Endothelial cell of umbilical vein (primary cell): ENCODE data around the gene OSGIN1. TPM values are rescaled to one million over a fixed set of nuclear protein-coding genes. Genes with fewer than 3 reads are reported as not detected.

Experiments
- BruUV-seq: library from RNA; stranded (reverse); fragments of 400-500 nt; replicated peaks from 2 replicates; lab custom pipeline; 2021; lab: Mats Ljungman, UMichigan
- CTCF ChIA-PET: fragments of 300-600, 350-600 bp; sonication (Branson Sonifier 250); formaldehyde crosslinking; loops from one replicate; lab custom pipeline; 2021; ENCODE audit warnings: antibody characterized with exemption, inconsistent platforms; lab: Charles Lee
- POLR2A ChIA-PET: fragments of 300-600, 350-600 bp; sonication (Branson Sonifier 250); formaldehyde crosslinking; loops from one replicate; lab custom pipeline; 2021; ENCODE audit warnings: antibody characterized with exemption, inconsistent platforms; lab: Charles Lee
- DNase-seq: peaks from one replicate; pipeline ENCODE4 v3.0.0-alpha.2; 2011; ENCODE audit warnings: low read depth, low spot score
- FAIRE-seq: peaks from 2 replicates; lab custom pipeline; 2011; peaks lifted over from hg19 to GRCh38; lab: Jason Lieb, UNC
- H2AFZ ChIP-seq: 2 replicates; pipeline ENCODE4 v1.6.0; 2012; ENCODE audit warnings: low read depth, low read length, control low read depth, inconsistent platforms
- H3K27ac ChIP-seq: 2 replicates; pipeline ENCODE4 v1.5.1; 2011; ENCODE audit warnings: low read depth, mild to moderate bottlenecking, control low read depth, low read length, moderate library complexity; ENCODE audit not compliant: insufficient read depth
- H3K27me3 ChIP-seq, 2 experiments: 2 replicates each; pipeline versions ENCODE4 v1.6.0 to v1.6.1; 2011; ENCODE audit warnings: low read length in 2 of 2, mixed read lengths in 1 of 2; ENCODE audit not compliant: control insufficient read depth in 2 of 2, insufficient read depth in 2 of 2
- H3K36me3 ChIP-seq, 2 experiments: 2 replicates in 1 of 2; 3 replicates in 1 of 2; pipeline ENCODE4 v1.5.1; 2011; ENCODE audit warnings: low read length in 2 of 2, mild to moderate bottlenecking in 1 of 2, moderate library complexity in 1 of 2; ENCODE audit not compliant: control insufficient read depth in 2 of 2, insufficient read depth in 2 of 2; ENCODE audit errors: extremely low read depth in 1 of 2
- H3K4me1 ChIP-seq: 3 replicates; pipeline ENCODE4 v1.5.1; 2011; ENCODE audit warnings: mild to moderate bottlenecking, low read length; ENCODE audit not compliant: control insufficient read depth, insufficient read depth; ENCODE audit errors: extremely low read depth
- H3K4me2 ChIP-seq: 2 replicates; pipeline ENCODE4 v1.6.1; 2011; ENCODE audit warnings: low read length, control low read depth, mixed read lengths; ENCODE audit not compliant: insufficient read depth
- H3K4me3 ChIP-seq, 3 experiments: fragments of 200-600 bp in 1 of 3; sonication (generic), shearing (Covaris generic) in 1 of 3; replicated peaks in 1 of 3; 2 replicates each; pipeline ENCODE4 v1.5.1; 2011 to 2016; ENCODE audit warnings: control low read depth in 3 of 3, low read length in 3 of 3, mild to moderate bottlenecking in 2 of 3, inconsistent platforms in 1 of 3, low read depth in 1 of 3, moderate library complexity in 1 of 3; ENCODE audit not compliant: insufficient read depth in 1 of 3
- H3K79me2 ChIP-seq: 2 replicates; pipeline ENCODE4 v1.6.0; 2012; ENCODE audit warnings: low read length, inconsistent platforms; ENCODE audit not compliant: control insufficient read depth, insufficient read depth
- H3K9ac ChIP-seq: replicated peaks from 2 replicates; pipeline ENCODE3; 2011; ENCODE audit warnings: low read length, control low read depth; ENCODE audit not compliant: insufficient read depth; ENCODE audit errors: extremely low read depth
- H3K9me1 ChIP-seq: replicated peaks from 3 replicates; pipeline ENCODE4 v1.6.0; 2011; ENCODE audit warnings: mild to moderate bottlenecking, low read length; ENCODE audit not compliant: control insufficient read depth, insufficient read depth; ENCODE audit errors: extremely low read depth
- H3K9me3 ChIP-seq: replicated peaks from 2 replicates; pipeline ENCODE4 v1.5.1; 2012; ENCODE audit warnings: low read length, inconsistent platforms; ENCODE audit not compliant: control insufficient read depth, insufficient read depth
- H4K20me1 ChIP-seq: replicated peaks from 2 replicates; pipeline ENCODE3; 2011; ENCODE audit warnings: mild to moderate bottlenecking, low read length; ENCODE audit not compliant: control insufficient read depth, insufficient read depth; ENCODE audit errors: extremely low read depth
- EZH2 ChIP-seq: IDR thresholded peaks from 2 replicates; pipeline ENCODE4 v1.6.1; 2012; ENCODE audit warnings: borderline replicate concordance, low read depth, mild to moderate bottlenecking, moderate library complexity, low read length, inconsistent platforms; ENCODE audit not compliant: severe bottlenecking
- FOS ChIP-seq: IDR thresholded peaks from 2 replicates; pipeline ENCODE4 v1.6.1; 2011; ENCODE audit warnings: mild to moderate bottlenecking, low read length, moderate library complexity, borderline replicate concordance; ENCODE audit not compliant: insufficient read depth
- GATA2 ChIP-seq: IDR thresholded peaks from 2 replicates; pipeline ENCODE4 v1.7.0; 2011; ENCODE audit warnings: low read depth, mild to moderate bottlenecking, moderate library complexity, mixed read lengths, low read length; ENCODE audit not compliant: insufficient read length, insufficient read depth
- JUN ChIP-seq: IDR thresholded peaks from 2 replicates; pipeline ENCODE4 v1.6.1; 2011; ENCODE audit warnings: borderline replicate concordance, low read depth; ENCODE audit not compliant: insufficient read length, insufficient read depth
- MYC ChIP-seq: IDR thresholded peaks from one replicate; pipeline ENCODE4 v1.6.1; 2011; ENCODE audit warnings: mild to moderate bottlenecking, low read depth, low read length
- POLR2A ChIP-seq: IDR thresholded peaks from 2 replicates; pipeline ENCODE4 v1.6.1; 2012; ENCODE audit warnings: low read depth, mild to moderate bottlenecking, control low read depth, low read length
- POLR2AphosphoS5 ChIP-seq: IDR thresholded peaks from 2 replicates; pipeline ENCODE4 v1.6.1; 2012; ENCODE audit warnings: low read depth, mild to moderate bottlenecking, control low read depth, low read length, moderate library complexity; ENCODE audit not compliant: insufficient read depth
- dilution Hi-C: fragments of 300-500 bp; cut with MboI; formaldehyde crosslinking; loops from one replicate; pipeline ENCODE4 v1.15.0; 2019; ENCODE audit warnings: low sequenced_read_pairs; ENCODE audit not compliant: extremely low pct_ligation_motif_present
- intact Hi-C: fragments of 100-400 bp; cut with micrococcal nuclease; formaldehyde crosslinking; loops from one replicate; pipeline ENCODE4 v1.10.0; 2022
- polyA plus RNA-seq, 4 experiments: library from polyadenylated mRNA; depleted of rRNA in 3 of 4; stranded (reverse) in 3 of 4; unstranded in 1 of 4; fragments of >200 nt; gene quantifications; 2 replicates each; pipeline versions ENCODE4 v1.2.1 to v1.2.3, GENCODE V29; 2011 to 2012; ENCODE audit warnings: missing spikeins in 1 of 4
- total RNA-seq: library from RNA; stranded (reverse); gene quantifications from 2 replicates; pipeline ENCODE4 v1.2.3, GENCODE V29; 2021
- TF ChIP-seq, protein P1 (sequence below): IDR thresholded peaks from 2 replicates; pipeline ENCODE4 v1.6.1; 2011; ENCODE audit not compliant: insufficient read depth, insufficient read length
- TF ChIP-seq, protein P2 (sequence below), 2 donors: IDR thresholded peaks; 1 replicate in 1 of 2; 2 replicates in 1 of 2; pipeline ENCODE4 v1.5.1; 2011; ENCODE audit warnings: low read length in 2 of 2, mild to moderate bottlenecking in 2 of 2, moderate library complexity in 2 of 2, control low read depth in 1 of 2, inconsistent platforms in 1 of 2, low read depth in 1 of 2; ENCODE audit not compliant: insufficient read depth in 1 of 2; ENCODE audit errors: extremely low read depth in 1 of 2

The OSGIN1 gene
- total and polyA plus RNA-seq, 2 donors (not counting 3 experiments of a cell fraction or from before 2014, with no cell fraction given): 9.2 to 11.0 TPM

DNA sequence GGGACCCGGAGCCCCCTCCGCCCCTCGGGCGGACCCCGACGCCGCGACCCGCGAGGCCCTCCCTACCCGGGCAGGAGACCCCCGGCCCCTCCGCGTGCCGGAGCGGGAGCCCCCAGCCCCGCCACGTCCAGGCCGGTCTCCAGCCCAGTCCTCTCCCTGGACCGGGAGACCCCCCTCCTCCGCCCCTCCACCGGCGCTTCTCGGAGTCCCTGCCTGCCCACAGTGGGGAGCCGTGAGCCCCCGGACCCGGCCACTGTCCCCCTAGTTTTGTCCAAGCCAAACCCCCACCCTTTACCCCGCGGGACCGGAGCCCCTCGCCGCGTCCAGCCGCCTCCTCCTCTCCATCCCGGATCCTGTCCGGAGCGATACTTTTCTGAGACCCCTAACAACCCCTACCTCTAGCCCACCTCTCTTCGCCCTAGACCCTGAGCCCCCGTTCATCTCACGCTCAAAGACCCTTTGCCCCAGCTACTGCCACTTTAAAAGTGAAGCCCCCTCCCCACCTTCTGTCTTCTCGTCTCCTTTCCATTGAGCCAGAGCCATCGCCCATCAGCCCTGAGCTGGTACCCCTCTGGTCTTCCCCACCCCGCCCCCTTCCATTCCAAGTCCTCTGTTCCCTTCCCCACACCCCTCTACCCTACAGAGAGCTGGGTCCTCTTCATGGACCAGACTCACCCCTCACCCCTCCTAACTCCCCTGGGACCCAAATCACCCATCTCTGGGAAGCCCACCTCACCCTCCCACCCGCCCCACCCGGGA is 16.0 kb downstream of the OSGIN1 start:
- Histone ChIP-seq H3K9ac (no peak overlapping the region), H3K4me1 (no peaks in the 10 kb centered on the region), H3K4me3 (no peak overlapping the region), H3K27me3 (peaks cover 5 to 8% of the 10 kb centered on the region in 2 experiments), H3K27ac (no peak overlapping the region), H4K20me1 (no peaks in the 10 kb centered on the region), H2AFZ (no peak overlapping the region), H3K4me2 (no peak overlapping the region), H3K36me3 (no peaks in the 10 kb centered on the region), H3K79me2 (no peaks in the 10 kb centered on the region), H3K9me3 (no peaks in the 10 kb centered on the region), H3K9me1 (no peaks in the 10 kb centered on the region)
- intact Hi-C loops: loop anchor here (1.0 to 5.0 kb wide), 2 partner anchors 96 to 208 kb away; no protein-coding TSS in a partner anchor
- no peak for FAIRE-seq
- POLR2A ChIA-PET: no interaction called here
- BruUV-seq: no TSS peak
- TF ChIP-seq EZH2 (no peak), JUN (no peak), GATA2 (no peak), FOS (no peak), MYC (no peak), POLR2A (no peak), POLR2AphosphoS5 (no peak)
- TF ChIP-seq, protein P1, sequence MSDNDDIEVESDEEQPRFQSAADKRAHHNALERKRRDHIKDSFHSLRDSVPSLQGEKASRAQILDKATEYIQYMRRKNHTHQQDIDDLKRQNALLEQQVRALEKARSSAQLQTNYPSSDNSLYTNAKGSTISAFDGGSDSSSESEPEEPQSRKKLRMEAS: no peak
- TF ChIP-seq, protein P2, sequence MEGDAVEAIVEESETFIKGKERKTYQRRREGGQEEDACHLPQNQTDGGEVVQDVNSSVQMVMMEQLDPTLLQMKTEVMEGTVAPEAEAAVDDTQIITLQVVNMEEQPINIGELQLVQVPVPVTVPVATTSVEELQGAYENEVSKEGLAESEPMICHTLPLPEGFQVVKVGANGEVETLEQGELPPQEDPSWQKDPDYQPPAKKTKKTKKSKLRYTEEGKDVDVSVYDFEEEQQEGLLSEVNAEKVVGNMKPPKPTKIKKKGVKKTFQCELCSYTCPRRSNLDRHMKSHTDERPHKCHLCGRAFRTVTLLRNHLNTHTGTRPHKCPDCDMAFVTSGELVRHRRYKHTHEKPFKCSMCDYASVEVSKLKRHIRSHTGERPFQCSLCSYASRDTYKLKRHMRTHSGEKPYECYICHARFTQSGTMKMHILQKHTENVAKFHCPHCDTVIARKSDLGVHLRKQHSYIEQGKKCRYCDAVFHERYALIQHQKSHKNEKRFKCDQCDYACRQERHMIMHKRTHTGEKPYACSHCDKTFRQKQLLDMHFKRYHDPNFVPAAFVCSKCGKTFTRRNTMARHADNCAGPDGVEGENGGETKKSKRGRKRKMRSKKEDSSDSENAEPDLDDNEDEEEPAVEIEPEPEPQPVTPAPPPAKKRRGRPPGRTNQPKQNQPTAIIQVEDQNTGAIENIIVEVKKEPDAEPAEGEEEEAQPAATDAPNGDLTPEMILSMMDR (IDR thresholded peaks at IDR 0.05; ENCODE audit: extremely low read depth in 1 of 2, insufficient read depth in 1 of 2, low read depth in 1 of 2, low read length in 2 of 2): no peak
- DNase-seq: no peak
- CTCF ChIA-PET: interaction anchor here (0.6 to 2.3 kb wide), 7 partner anchors 9 to 218 kb away, joined by 3 to 7 read pairs (median 4); partner anchors contain the start of gene TAF1C
- dilution Hi-C loops: no loop called here
